Ishikawa (cell line): ENCODE measurements around the gene SSR2.

ENCODE experiments used
- CEBPB ChIP-seq: IDR thresholded peaks from 2 replicates; pipeline ENCODE4 v1.6.1; 2012
- CREB1 ChIP-seq: IDR thresholded peaks from 2 replicates; pipeline ENCODE4 v1.6.1; 2012; ENCODE audit warnings: low read depth
- EGR1 ChIP-seq: IDR thresholded peaks from 2 replicates; pipeline ENCODE4 v1.6.1; 2012
- EP300 ChIP-seq: IDR thresholded peaks from 2 replicates; pipeline ENCODE4 v1.6.1; 2012; ENCODE audit warnings: borderline replicate concordance
- FOXM1 ChIP-seq: IDR thresholded peaks from 2 replicates; pipeline ENCODE4 v1.6.1; 2012; ENCODE audit warnings: low read depth, borderline replicate concordance
- NFIC ChIP-seq: IDR thresholded peaks from 2 replicates; pipeline ENCODE4 v1.6.1; 2012
- RAD21 ChIP-seq: IDR thresholded peaks from 2 replicates; pipeline ENCODE4 v1.6.1; 2012; ENCODE audit warnings: low read depth
- TAF1 ChIP-seq: IDR thresholded peaks from 2 replicates; pipeline ENCODE4 v1.6.1; 2012; ENCODE audit warnings: low read depth, mild to moderate bottlenecking
- TCF12 ChIP-seq: IDR thresholded peaks from 2 replicates; pipeline ENCODE4 v1.6.1; 2012; ENCODE audit warnings: low read depth
- TEAD4 ChIP-seq: IDR thresholded peaks from 2 replicates; pipeline ENCODE4 v1.6.1; 2012
- YY1 ChIP-seq: IDR thresholded peaks from 2 replicates; pipeline ENCODE4 v1.6.1; 2012; ENCODE audit warnings: low read depth
- ZBTB7A ChIP-seq: IDR thresholded peaks from 2 replicates; pipeline ENCODE4 v1.6.1; 2012; ENCODE audit warnings: low read depth
- TF ChIP-seq, protein P1 (sequence below): IDR thresholded peaks from 2 replicates; pipeline ENCODE4 v1.6.1; 2012
- TF ChIP-seq, protein P2 (sequence below): IDR thresholded peaks from 2 replicates; pipeline ENCODE4 v1.6.1; 2012; ENCODE audit warnings: low read depth, mild to moderate bottlenecking
- TF ChIP-seq, protein P3 (sequence below): IDR thresholded peaks from 2 replicates; pipeline ENCODE4 v1.6.1; 2012

SSR2 gene

DNA sequence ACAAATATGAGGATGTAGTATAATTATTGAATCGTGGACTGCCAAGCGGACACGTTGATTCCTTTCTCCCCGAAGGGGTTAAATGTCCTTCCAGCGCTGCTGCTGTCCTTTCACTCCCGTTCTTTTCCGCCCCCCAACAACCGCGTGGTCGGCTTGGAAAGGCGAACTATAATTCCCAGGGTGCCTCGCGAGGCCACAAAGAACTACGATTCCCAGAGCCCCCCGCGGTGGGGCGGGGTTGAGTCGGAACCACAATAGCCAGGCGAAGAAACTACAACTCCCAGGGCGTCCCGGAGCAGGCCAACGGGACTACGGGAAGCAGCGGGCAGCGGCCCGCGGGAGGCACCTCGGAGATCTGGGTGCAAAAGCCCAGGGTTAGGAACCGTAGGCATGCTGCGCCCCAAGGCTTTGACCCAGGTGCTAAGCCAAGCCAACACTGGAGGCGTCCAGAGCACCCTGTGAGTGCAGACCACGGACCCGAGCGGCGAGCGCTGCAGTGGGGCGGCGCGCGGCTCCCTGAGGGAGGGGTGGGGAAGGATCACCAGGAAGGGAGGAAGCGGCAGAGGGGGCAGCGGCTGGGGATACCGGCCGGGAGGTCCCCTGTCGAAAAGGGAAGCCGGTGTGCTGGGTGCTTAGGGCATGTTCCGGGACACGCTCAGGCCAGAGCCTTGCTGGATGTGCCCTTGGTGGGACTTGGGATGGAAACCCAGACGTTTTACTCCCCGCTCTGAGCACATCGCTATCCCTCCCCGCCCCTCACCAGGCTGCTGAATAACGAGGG, 33.9 kb upstream of the SSR2 start, which contains the start of gene LAMTOR2:
Gene LAMTOR2 (plus strand): TSS at position 283 of the 781 bp plus-strand sequence. CDS start 108 bp downstream, at position 391.
- TF ChIP-seq FOXM1 (no peak), TCF12 (peak; percentile 80), EP300 (0 out of 2 replicates have a peak, but pooled peaks have one; percentile 22), RAD21 (no peak), TAF1 (peak; percentile 52), TEAD4 (no peak), CEBPB (peak; percentile 35; the same call in 1 of the 2 replicates), YY1 (peak; percentile 74), ZBTB7A (peak; percentile 63; the same call in 1 of the 2 replicates), EGR1 (peak; percentile 29; the same call in 1 of the 2 replicates), NFIC (peak; percentile 46; the same call in 1 of the 2 replicates), CREB1 (peak; percentile 59)
- TF ChIP-seq, protein P1, sequence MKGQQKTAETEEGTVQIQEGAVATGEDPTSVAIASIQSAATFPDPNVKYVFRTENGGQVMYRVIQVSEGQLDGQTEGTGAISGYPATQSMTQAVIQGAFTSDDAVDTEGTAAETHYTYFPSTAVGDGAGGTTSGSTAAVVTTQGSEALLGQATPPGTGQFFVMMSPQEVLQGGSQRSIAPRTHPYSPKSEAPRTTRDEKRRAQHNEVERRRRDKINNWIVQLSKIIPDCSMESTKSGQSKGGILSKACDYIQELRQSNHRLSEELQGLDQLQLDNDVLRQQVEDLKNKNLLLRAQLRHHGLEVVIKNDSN: peak; percentile 71
- TF ChIP-seq, protein P2, sequence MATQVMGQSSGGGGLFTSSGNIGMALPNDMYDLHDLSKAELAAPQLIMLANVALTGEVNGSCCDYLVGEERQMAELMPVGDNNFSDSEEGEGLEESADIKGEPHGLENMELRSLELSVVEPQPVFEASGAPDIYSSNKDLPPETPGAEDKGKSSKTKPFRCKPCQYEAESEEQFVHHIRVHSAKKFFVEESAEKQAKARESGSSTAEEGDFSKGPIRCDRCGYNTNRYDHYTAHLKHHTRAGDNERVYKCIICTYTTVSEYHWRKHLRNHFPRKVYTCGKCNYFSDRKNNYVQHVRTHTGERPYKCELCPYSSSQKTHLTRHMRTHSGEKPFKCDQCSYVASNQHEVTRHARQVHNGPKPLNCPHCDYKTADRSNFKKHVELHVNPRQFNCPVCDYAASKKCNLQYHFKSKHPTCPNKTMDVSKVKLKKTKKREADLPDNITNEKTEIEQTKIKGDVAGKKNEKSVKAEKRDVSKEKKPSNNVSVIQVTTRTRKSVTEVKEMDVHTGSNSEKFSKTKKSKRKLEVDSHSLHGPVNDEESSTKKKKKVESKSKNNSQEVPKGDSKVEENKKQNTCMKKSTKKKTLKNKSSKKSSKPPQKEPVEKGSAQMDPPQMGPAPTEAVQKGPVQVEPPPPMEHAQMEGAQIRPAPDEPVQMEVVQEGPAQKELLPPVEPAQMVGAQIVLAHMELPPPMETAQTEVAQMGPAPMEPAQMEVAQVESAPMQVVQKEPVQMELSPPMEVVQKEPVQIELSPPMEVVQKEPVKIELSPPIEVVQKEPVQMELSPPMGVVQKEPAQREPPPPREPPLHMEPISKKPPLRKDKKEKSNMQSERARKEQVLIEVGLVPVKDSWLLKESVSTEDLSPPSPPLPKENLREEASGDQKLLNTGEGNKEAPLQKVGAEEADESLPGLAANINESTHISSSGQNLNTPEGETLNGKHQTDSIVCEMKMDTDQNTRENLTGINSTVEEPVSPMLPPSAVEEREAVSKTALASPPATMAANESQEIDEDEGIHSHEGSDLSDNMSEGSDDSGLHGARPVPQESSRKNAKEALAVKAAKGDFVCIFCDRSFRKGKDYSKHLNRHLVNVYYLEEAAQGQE: no peak
- TF ChIP-seq, protein P3, sequence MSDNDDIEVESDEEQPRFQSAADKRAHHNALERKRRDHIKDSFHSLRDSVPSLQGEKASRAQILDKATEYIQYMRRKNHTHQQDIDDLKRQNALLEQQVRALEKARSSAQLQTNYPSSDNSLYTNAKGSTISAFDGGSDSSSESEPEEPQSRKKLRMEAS: peak; percentile 96

DNA sequence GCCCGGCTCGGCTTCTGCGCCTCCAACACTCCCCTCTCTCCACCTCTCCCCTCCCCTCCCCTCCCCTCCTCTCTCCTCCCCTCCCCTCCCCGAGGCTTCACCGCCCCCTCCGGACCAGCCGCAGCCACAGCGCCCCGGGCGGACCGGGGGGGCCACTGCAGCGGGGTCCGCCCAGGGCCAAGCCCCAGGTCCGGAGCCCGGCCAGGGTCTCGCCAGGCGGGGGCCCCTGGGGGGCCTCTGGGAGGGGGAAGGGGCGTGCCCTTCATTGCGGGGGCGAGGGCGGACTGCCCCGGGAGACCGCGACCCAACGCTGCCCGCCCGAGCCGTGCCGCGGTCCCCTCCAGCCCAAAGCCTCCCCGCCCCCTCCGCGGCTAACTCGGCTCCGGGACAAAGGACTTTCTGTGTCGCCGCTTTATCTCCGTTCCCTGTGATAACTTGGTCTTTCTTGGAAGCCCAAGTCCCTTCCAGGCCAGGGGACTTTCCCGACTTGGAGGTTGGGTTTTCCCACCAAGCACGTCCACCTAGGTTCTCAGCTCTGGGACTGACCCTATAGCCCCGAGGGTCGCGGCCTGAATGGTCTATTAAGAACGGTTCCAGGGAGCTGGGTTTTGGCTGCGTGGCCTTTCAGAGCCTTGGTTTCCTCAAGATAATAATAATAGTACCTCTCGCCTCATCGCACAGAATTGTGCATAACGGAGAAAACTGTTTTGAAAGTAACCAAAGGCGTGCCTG, 33.2 kb upstream of the SSR2 start, which contains the start of gene UBQLN4:
Gene UBQLN4 (minus strand): TSS at position 31 of the 732 bp plus-strand sequence. CDS start 97 bp downstream, outside the sequence.
- peak; percentile 69 for TF ChIP-seq EGR1
- TF ChIP-seq CREB1: no peak
- TF ChIP-seq ZBTB7A: peak; percentile 70

DNA sequence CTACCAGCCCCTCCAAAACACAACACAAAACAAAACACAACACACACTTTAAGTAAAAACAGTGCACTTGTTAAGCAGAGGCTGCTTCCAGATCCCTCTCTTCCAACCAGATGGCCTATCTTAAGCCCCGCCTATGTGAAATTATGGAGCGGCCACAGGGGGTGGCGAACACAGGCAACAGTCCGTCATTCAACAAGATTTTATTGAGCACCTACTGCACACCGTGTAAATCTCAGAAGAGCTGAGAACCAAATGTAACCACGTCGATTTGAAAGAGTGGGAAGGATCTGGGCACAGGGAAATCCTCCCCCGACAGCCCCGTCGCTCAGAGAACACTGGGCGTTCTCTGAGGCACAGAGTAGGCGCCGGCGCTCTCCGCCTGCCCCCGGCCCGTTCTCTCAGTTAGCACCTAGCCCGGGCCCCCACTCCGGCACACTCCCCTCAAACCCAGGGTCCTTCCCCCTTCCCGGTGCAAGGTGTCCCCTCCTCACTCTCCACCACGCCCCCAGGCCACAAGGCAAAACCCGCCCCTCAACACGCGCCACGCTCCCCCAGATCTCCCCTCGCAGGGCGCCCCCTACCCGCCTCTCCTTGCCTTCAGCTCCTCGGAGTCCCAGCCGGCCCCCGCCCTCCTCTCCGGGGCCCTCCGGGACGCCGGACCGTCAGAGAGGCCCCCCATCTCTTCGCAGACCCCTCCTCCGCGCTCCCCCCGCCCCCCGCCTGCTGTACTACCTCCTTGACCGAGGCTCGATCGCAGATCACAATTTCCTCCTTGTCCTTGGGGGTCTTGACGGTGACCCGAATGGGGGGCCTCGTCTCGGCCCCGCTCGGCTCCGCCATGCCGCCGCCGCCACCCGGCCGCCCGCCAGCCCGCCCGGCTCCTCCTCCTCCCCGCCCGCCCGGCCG, 32.4 kb upstream of the SSR2 start:
- 0 out of 2 replicates have a peak, but pooled peaks have one; percentile 38 for TF ChIP-seq TCF12
- TF ChIP-seq EGR1: no peak
- no peak for TF ChIP-seq NFIC
- TF ChIP-seq, protein P3: 0 out of 2 replicates have a peak, but pooled peaks have one; percentile 6
- TF ChIP-seq, protein P1: no peak

DNA sequence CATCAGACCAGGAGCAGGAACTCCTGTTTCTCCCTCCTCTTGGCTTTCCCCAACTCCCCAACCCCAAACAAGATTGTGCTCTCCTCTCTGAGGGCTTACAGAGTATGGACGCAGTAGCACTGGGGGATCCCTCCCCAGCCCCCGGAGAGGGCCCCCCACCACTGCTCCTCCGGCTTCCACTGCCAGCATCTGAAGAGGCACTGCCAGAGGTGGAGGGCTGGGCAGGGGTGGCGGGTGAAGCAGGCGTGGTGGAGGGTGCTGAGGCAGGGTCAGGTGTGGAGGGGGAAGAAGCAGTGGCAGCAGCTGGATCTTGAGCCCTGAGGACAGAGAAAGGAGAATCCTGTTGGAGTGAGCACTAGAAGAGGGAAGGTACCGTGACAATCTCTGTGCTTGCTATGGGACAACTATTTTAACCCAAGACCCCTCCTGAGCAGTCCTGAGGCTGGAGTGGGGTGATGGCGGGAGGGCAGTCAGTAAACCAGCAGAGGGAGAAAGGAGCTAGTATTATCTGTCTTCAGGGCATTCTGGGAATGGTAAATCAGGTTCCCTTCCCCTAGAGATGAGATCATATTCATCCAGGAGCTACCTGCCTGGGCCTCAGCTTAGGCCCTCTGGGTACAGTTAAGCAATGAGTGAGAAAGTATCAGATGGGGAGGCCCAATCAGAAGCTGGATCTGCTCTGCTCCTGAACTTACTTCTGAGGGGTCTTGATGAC, 30.4 kb upstream of the SSR2 start:
- TF ChIP-seq, protein P3: no peak
- TF ChIP-seq, protein P2: no peak
- TF ChIP-seq TAF1: no peak
- no peak for TF ChIP-seq CREB1
- TF ChIP-seq TEAD4: no peak
- TF ChIP-seq TCF12: no peak
- TF ChIP-seq EP300: no peak
- no peak for TF ChIP-seq YY1
- TF ChIP-seq, protein P1: no peak
- no peak for TF ChIP-seq FOXM1
- TF ChIP-seq CEBPB: no peak
